HG03159 (cell line): ENCODE data around the gene SMCHD1.
A peak's percentile ranks its signal among the peaks of the same experiment; 100 is the strongest.

Experiments used
- ATAC-seq: cut with Tn5 transposase; IDR thresholded peaks from one replicate; pipeline ENCODE4 v1.9.1; 2021; ENCODE audit warnings: mild to moderate bottlenecking, moderate library complexity; ENCODE audit not compliant: unreplicated experiment

SMCHD1 gene

GRCh38 chr18:2655178-2655953 lies at the start of gene SMCHD1:
Gene SMCHD1 (plus strand): TSS chr18:2655726. CDS start chr18:2656076, 350 bp downstream.
- peak; percentile 65 for ATAC-seq

DNA sequence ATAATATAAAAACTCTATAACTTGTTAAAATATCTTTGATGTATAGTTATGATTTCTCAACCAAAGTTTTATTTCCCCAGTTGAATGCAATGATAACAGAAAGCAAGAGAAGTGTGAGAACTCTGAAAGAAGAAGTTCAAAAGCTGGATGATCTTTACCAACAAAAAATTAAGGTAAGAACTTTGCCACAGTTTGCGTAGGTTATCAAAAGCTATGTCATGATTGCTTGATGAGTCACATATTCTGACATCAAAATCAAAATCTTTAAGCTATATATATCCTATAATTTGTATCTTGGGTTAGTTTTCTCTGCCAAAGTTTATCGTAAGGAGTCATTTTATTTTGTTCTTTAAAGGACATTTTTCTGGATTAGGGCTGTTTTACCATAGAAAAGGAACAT lies 49.2 kb upstream of the SMCHD1 start:
- ATAC-seq = no peak

GRCh38 chr18:2609604-2610003 lies 45.9 kb upstream of the SMCHD1 start:
- ATAC-seq = no peak

GRCh38 chr18:2610549-2610948 lies 45.0 kb upstream of the SMCHD1 start:
- no peak for ATAC-seq

DNA sequence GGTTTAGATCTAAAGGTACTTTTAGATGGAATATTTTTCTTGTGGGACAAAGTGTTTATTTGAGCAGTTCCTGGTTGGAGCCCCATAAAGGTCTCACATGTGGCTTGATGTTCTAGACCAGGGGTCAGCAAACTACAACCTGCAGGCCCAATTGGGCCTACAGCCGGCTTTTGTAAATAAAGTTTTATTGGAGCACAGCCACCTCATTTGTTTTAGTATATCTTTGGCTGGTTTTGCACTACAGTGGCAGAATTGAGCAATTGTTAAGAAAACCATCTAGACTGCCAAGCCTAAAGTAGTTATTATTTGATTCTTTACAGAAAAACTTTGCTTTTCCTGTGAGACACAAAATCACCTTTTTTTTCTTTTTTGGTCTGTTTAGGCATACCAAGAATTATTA lies 42.5 kb upstream of the SMCHD1 start:
- ATAC-seq = no peak

- ATAC-seq = no peak
Measured at GRCh38 chr18:2617401-2617998, 38.0 kb upstream of the SMCHD1 start.

DNA sequence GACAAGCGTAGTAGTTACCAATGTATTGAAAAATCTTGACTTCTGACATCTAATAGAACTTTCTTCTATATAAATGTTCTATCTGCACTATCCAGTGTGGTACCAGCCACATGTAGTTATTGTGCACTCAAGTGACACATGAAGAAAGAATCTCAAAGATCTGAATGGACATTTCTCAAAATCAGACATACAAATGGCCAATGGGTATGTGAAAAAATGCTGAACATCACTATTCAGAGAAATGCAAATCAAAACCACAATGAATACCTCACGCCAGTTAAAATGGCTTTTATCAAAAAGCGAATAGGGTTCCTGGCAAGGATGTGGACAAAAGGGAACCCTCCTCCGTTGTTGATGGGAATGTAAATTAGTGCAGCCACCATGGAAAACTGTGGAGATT lies 37.5 kb upstream of the SMCHD1 start:
- ATAC-seq = no peak

- no peak for ATAC-seq
Measured at GRCh38 chr18:2625217-2625616, 30.3 kb upstream of the SMCHD1 start.

DNA sequence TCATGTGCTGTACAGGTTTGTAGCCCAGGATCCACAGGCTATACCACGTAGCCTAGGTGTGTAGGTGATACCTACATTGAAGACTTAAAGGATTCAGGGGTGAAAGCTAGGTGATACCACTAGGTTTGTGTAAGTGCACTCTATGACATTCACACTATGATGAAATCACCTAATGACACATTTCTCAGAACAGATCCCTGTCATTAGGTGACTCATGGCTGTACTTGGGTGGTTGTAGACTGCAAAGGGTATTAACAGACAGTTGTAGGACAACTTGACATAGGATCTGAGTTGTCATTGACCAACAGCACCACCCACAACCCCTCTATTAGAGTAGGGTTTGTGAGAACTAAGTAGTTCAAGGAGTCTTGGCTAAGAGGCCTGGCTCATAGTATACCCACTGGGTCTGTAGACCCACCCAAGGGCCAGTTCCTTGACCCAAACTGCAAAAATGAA lies 27.7 kb upstream of the SMCHD1 start:
- no peak for ATAC-seq

DNA sequence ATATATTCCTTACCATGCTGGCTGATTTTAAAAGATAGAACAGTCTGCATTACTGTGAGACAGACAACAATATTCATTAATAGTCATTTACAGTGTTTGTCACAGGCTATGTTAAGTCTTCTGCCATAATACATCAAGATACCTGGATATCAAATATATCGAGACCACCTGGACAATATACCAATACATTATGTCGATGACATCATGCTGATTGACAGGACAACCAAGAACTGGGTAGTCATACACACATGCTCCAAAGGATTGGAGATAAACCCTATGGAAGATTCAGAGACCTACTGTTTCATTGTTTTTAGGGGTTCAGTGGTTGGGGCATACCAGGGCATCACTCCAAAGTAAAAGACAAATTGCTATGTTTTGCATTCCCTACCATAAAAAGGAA lies 26.5 kb upstream of the SMCHD1 start:
- ATAC-seq = no peak

GRCh38 chr18:2635586-2635985 lies 19.9 kb upstream of the SMCHD1 start:
- no peak for ATAC-seq

GRCh38 chr18:2636126-2636631 lies 19.3 kb upstream of the SMCHD1 start:
- peak; percentile 16 for ATAC-seq

DNA sequence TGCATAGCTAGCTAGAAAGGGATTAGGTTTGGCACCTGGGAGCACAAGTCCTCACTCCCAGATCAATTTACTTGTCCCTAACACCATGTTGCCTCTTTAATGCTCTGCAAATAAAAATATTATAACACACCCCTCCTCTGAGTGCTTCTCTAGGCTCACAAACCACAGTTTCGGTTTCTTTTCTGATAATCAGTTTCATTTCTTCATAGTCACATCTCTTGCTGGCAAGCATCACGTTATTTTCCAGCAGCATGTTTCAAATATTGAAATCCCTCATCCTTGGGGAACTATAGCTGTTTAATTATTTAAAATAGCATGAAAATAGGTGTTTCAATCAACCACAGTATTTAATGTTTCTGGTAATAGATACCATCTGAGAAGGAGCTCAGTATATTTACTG lies 13.9 kb upstream of the SMCHD1 start:
- ATAC-seq = peak; percentile 60

GRCh38 chr18:2642771-2643170 lies 12.8 kb upstream of the SMCHD1 start:
- ATAC-seq = no peak

DNA sequence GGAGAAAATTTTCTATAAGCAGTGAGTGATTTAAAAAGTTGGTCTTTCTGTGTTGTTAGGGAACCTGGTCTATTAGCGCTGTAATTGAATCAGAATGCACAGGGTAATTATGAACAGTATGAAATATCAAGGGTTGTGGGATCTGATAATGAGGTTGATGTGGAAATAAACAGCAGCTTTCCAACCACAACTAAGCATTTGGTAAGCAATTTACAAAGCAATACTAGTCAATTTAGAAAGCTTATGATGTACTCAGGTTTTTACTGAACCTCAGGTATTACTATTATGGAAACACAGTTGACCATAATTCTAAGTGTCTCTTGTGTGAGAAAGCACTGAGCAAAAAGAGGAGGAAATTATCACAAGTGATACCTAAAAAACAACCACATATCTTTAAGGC lies 11.0 kb upstream of the SMCHD1 start:
- ATAC-seq = no peak

DNA sequence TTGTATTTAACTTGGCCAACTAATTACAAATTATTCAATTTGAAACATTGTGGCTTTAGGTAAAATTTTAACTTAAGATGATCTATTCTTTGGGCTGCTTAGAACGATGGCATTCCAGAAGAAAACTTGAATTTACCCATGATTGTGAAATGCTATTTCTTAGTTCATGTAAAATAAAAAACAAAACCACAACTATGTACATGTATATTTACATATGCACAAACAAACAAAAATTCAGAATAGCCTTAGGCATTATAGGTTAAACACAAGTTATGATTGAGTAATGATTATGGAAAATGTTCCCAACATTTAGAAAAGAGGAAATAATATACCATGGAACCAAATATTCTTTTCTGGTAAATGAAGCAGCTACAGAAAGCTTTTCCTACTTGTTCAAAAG lies 3.5 kb upstream of the SMCHD1 start:
- no peak for ATAC-seq

GRCh38 chr18:2653467-2653866 lies 2.1 kb upstream of the SMCHD1 start:
- ATAC-seq = no peak

DNA sequence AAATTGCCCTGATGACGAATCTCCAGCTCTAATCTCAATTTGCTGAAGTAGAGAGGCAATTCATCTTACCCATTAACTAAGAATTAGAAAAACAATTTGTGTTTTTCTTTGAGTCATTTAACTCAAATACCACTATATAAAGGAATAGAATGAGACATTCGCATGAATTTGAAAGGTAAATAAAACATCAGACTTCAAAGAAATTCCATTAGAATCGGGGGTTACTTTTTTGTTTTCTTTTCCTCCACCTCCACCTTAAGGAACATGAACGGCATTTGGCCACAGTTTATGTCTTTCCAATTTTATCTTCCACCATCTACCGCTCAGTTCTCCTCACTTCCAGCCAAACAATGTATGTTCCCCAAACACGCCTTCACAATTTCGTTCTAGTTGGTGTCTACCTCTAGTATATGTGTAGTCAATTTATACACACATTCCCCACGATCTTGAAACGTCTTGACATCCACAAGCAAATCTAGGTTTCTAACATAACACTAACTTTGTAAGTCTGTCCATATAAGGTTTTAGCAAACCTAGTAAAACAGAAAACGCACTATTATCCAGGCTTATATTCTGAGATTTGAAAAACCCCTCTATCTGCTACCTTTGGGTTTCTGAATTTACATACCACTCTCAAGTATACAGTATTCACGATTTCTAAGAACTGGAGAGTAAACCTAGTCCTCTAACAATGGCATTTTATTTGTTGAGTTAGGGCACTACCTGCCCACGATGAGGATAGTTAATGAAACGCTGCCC lies 1.2 kb upstream of the SMCHD1 start:
- ATAC-seq = no peak

DNA sequence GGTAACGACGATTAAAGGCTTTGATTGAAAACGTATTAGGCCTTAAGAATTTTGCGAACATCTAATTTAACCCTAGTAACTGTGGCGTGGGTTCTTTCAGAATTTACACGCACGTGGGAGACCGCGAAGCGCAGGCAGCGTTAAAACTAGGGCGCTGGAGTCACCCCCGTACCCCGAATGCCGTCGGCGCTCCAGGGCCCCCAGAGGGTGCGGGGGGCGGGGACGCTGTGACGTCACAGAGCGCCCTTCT lies 673 bp upstream of the SMCHD1 start:
- peak; percentile 35 for ATAC-seq

DNA sequence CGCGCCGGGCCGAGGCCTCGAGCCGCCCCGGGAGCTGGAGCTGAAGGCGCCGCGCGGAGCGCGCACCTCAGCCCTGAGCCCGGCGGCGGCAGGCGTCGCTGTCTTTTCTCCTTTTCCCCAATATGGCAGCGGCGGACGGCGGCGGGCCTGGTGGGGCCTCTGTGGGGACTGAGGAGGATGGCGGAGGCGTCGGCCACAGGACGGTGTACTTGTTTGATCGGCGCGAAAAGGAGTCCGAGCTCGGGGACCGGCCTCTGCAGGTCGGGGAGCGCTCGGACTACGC lies 369 bp downstream of the SMCHD1 start:
- no peak for ATAC-seq

GRCh38 chr18:2656237-2656980 lies 883 bp downstream of the SMCHD1 start:
- ATAC-seq = peak; percentile 3
